ENCODE data around the gene SRSF1. TPM values are rescaled to one million over a fixed set of nuclear protein-coding genes. Genes with fewer than 3 reads are reported as not detected.
"Not testable (repeated sequence)": the region's sequence is repeated elsewhere in the genome, so short reads cannot be mapped to it uniquely, and the experiment has no call there.

SRSF1 gene
- total and polyA plus RNA-seq, 2 experiments from 2014 or later: 107 to 175 TPM

DNA sequence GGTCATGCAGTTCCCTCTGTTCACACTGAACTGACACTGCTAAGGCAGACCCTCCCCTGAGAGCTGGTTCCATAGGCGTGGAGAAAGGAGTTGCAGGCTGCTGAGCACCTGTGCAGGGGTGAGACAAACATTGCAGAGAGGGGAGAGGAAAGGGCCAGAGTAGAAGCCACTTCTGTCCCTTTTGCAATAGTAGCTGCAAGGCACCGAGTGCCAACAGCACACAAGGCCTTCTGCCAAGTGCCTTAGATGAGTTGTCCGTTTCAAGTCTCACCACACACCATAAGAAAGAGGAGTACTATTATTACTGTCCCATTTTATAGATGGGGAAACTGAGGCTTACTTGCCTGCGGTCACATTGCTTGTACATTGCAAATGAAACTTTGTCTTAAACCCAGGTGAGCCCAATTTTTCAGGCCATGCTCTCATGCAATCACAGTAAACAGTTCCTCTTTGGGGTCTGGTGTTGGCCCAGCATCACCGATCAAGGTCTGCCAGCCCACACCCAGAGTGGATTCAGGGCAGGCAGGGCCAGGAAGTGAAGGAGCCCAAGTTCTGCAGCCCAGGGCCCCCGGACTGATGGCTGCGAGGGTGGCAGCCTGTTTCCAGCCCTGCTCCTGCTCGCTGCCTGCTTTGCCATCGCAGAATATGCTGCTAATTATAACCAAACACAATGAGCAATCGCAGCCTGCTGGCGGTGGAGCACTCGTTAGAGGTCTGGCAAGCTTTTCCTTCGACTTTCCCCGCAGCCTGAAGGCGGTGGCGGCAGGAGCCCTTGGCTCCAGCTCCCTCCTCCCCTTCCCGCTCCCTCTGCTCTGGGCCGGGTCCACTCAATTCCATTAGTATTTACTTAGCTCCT, 39.4 kb upstream of the SRSF1 start:
- Histone ChIP-seq H3K9me2 (replicated peaks; ENCODE audit: insufficient read depth) (no peaks in the 10 kb centered on the region), H2AFZ (no peak overlapping the region), H3K9me3 (ENCODE audit: low read depth) (no peaks in the 10 kb centered on the region), H3K79me2 (no peaks in the 10 kb centered on the region), H3K4me1 (ENCODE audit: insufficient read depth) (no peaks in the 10 kb centered on the region), H3K27me3 (no peaks in the 10 kb centered on the region), H4K20me1 (ENCODE audit: insufficient read depth, poor library complexity, severe bottlenecking) (no peaks in the 10 kb centered on the region), H3K27ac (no peak overlapping the region), H3K4me2 (no peak overlapping the region), H3K4me3 (no peak overlapping the region), H3K36me3 (replicated peaks; ENCODE audit: insufficient read depth, low read depth) (no peaks in the 10 kb centered on the region)
- WGBS (ENCODE audit: low lambda C conversion rate, missing lambda C conversion rate): 50% methylated on average over 18 of the region's 18 CpGs
- TF ChIP-seq EZH2phosphoT487 (IDR thresholded peaks at IDR 0.05; ENCODE audit: low read depth, severe bottlenecking, unreplicated experiment) (no peak), EZH2 (IDR thresholded peaks at IDR 0.05; ENCODE audit: borderline replicate concordance) (no peak)
- TF ChIP-seq, protein P1, sequence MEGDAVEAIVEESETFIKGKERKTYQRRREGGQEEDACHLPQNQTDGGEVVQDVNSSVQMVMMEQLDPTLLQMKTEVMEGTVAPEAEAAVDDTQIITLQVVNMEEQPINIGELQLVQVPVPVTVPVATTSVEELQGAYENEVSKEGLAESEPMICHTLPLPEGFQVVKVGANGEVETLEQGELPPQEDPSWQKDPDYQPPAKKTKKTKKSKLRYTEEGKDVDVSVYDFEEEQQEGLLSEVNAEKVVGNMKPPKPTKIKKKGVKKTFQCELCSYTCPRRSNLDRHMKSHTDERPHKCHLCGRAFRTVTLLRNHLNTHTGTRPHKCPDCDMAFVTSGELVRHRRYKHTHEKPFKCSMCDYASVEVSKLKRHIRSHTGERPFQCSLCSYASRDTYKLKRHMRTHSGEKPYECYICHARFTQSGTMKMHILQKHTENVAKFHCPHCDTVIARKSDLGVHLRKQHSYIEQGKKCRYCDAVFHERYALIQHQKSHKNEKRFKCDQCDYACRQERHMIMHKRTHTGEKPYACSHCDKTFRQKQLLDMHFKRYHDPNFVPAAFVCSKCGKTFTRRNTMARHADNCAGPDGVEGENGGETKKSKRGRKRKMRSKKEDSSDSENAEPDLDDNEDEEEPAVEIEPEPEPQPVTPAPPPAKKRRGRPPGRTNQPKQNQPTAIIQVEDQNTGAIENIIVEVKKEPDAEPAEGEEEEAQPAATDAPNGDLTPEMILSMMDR (IDR thresholded peaks at IDR 0.05; ENCODE audit: poor library complexity): no peak
- DNase-seq (ENCODE audit: low spot score): no peak

DNA sequence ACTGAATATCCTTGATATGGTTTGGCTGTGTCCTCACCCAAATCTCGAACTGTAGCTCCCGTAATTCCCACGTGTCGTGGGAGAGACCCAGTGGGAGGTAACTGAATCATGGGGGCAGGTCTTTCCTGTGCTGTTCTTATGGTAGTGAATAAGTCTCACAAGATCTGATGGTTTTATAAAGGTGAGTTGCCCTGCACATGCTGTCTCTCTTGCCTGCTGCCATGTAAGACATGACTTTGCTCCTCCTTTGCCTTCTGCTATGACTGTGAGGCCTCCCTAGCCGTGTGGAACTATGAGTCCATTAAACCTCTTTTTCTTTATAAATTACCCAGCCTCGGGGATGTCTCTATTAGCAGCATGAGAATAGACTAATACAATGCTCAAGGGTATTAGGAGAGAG, 37.2 kb upstream of the SRSF1 start:
- H4K20me1 ChIP-seq (ENCODE audit: insufficient read depth, poor library complexity, severe bottlenecking); H3K4me2 ChIP-seq; H3K9me2 ChIP-seq (replicated peaks; ENCODE audit: insufficient read depth); H3K27me3 ChIP-seq; H3K4me1 ChIP-seq (ENCODE audit: insufficient read depth); H3K4me3 ChIP-seq; DNase-seq (ENCODE audit: low spot score); H3K27ac ChIP-seq; H3K9me3 ChIP-seq (ENCODE audit: low read depth); H3K36me3 ChIP-seq (replicated peaks; ENCODE audit: insufficient read depth, low read depth); H3K79me2 ChIP-seq; H2AFZ ChIP-seq: not testable (repeated sequence)
- 83% methylated on average over 6 of the region's 6 CpGs for WGBS (ENCODE audit: low lambda C conversion rate, missing lambda C conversion rate)

DNA sequence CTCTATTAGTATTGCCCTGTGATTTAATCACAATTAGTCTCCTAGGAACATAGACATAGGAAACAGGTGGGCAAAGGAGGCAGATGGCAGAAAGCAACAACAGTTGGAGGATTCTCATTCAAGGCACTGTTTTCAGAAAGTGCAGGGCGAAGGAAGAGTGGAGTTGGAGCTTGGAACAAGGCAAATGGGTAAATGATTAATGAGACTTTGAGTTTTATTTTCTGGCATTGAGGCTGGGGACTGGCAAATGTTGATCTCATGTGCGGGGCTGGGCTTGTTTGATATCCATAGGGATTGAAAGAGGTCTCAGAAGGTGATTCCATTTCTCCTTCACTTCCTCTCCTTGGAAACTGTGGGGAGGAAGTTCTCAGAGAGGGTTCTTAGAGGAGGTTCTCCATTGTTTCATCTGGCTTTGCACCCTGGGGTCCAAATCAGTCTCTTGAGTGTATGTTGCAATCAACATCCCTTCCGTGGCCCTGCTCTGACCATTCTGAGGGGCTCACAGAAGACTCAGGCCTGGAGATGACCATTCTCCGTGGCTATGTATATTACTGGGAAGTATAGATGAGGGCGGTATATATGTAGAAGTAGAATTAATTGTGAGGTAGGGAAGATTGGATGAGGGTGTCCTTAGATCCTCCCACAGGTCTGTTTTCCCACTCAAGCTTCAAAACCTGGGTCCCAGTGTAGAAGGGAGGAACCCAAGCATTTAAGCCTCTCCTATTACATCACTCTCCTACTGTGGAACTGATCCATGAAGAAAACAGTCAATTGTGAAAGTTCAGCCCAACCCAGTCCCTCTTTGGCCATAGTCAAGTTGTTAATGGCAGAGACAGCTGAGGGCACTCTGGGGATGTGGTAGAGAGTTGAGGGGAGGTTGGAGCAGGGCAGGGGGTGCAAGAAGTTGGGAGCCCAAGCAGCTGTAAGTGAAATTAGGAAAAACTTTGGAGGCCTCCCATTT, 36.5 kb upstream of the SRSF1 start:
- H3K4me2 ChIP-seq: no peak overlapping the region
- H3K36me3 ChIP-seq (replicated peaks; ENCODE audit: insufficient read depth, low read depth): no peaks in the 10 kb centered on the region
- peaks cover 8% of the 10 kb centered on the region for H3K27me3 ChIP-seq
- H3K9me2 ChIP-seq (replicated peaks; ENCODE audit: insufficient read depth): no peaks in the 10 kb centered on the region
- no peak overlapping the region for H3K4me3 ChIP-seq
- no peak overlapping the region for H2AFZ ChIP-seq
- no peak for TF ChIP-seq EZH2 (IDR thresholded peaks at IDR 0.05; ENCODE audit: borderline replicate concordance)
- TF ChIP-seq EZH2phosphoT487 (IDR thresholded peaks at IDR 0.05; ENCODE audit: low read depth, severe bottlenecking, unreplicated experiment): no peak
- TF ChIP-seq, protein P1 (IDR thresholded peaks at IDR 0.05; ENCODE audit: poor library complexity): no peak
- H4K20me1 ChIP-seq (ENCODE audit: insufficient read depth, poor library complexity, severe bottlenecking): no peaks in the 10 kb centered on the region
- no peak for DNase-seq (ENCODE audit: low spot score)
- WGBS (ENCODE audit: low lambda C conversion rate, missing lambda C conversion rate): 90% methylated on average over 5 of the region's 5 CpGs
- no peaks in the 10 kb centered on the region for H3K79me2 ChIP-seq
- H3K9me3 ChIP-seq (ENCODE audit: low read depth): no peaks in the 10 kb centered on the region
- no peaks in the 10 kb centered on the region for H3K4me1 ChIP-seq (ENCODE audit: insufficient read depth)
- no peak overlapping the region for H3K27ac ChIP-seq

DNA sequence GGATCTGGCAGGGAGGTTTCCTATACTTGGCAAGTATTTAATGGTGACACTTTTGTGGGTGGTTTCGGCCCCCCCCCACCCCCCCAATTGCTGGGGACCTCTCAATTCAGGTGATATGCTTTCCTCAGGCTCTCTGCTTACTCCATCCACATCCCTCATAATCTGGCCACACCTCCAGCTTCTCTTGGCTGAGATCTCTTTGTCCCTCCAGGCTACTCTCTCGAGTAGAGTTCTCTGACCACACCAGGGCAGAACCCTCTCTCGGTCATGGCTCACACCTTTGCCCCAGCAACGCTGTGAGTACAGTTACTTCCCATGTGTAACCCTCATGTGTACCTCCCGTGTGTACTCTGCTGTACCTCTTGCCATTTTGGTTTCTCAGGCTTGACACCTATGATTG, 34.1 kb upstream of the SRSF1 start:
- DNase-seq (ENCODE audit: low spot score): no peak
- Histone ChIP-seq H3K36me3 (replicated peaks; ENCODE audit: insufficient read depth, low read depth) (no peaks in the 10 kb centered on the region), H3K4me2 (no peak overlapping the region), H4K20me1 (ENCODE audit: insufficient read depth, poor library complexity, severe bottlenecking) (no peaks in the 10 kb centered on the region), H3K9me3 (ENCODE audit: low read depth) (no peaks in the 10 kb centered on the region), H3K79me2 (no peaks in the 10 kb centered on the region), H3K4me1 (ENCODE audit: insufficient read depth) (no peaks in the 10 kb centered on the region), H3K27me3 (peaks cover 8% of the 10 kb centered on the region), H3K27ac (no peak overlapping the region), H2AFZ (no peak overlapping the region), H3K9me2 (replicated peaks; ENCODE audit: insufficient read depth) (no peaks in the 10 kb centered on the region), H3K4me3 (no peak overlapping the region)
- 63% methylated on average over 5 of the region's 5 CpGs for WGBS (ENCODE audit: low lambda C conversion rate, missing lambda C conversion rate)
- no peak for TF ChIP-seq EZH2phosphoT487 (IDR thresholded peaks at IDR 0.05; ENCODE audit: low read depth, severe bottlenecking, unreplicated experiment)
- no peak for TF ChIP-seq EZH2 (IDR thresholded peaks at IDR 0.05; ENCODE audit: borderline replicate concordance)
- TF ChIP-seq, protein P1 (IDR thresholded peaks at IDR 0.05; ENCODE audit: poor library complexity): no peak
